B cell (primary cell): ENCODE data around the gene PCDH9. TPM values are rescaled to one million over a fixed set of nuclear protein-coding genes. Genes with fewer than 3 reads are reported as not detected.

Experiments used
- ATAC-seq: fragments of 200-7000 bp; cut with Tn5 transposase; one replicate; pipeline ENCODE4 v1.10.0; 2021; ENCODE audit warnings: low read depth, mild to moderate bottlenecking, moderate number of reproducible peaks, moderate library complexity
- CTCF ChIA-PET: fragments of 350-600 bp; sonication (Branson Sonifier 250); formaldehyde crosslinking; loops from one replicate; lab custom pipeline; 2021; ENCODE audit warnings: antibody characterized with exemption, inconsistent platforms; lab: Charles Lee
- POLR2A ChIA-PET: fragments of 350-600 bp; sonication (Branson Sonifier 250); formaldehyde crosslinking; loops from one replicate; lab custom pipeline; 2021; ENCODE audit warnings: antibody characterized with exemption; lab: Charles Lee
- DNase-seq: peaks from one replicate; pipeline ENCODE4 v3.0.0; 2013
- H2AFZ ChIP-seq: 2 replicates; pipeline ENCODE4 v1.6.1; 2012; ENCODE audit warnings: mild to moderate bottlenecking, low read depth, low read length; ENCODE audit not compliant: insufficient read depth, poor library complexity, severe bottlenecking
- H3K27ac ChIP-seq, 2 donors: 1 replicate in 1 of 2; 2 replicates in 1 of 2; pipeline ENCODE4 v1.5.1; 2012 to 2013; ENCODE audit warnings: low read length in 2 of 2, mild to moderate bottlenecking in 2 of 2, moderate library complexity in 1 of 2
- H3K27me3 ChIP-seq, 4 experiments: fragments of 200-600 bp in 1 of 4; sonication (generic) in 1 of 4; replicated peaks in 1 of 4; 1 replicate in 2 of 4; 2 replicates in 2 of 4; pipeline versions ENCODE4 v1.6.1 to v1.7.0; 2013 to 2016; ENCODE audit warnings: low read length in 3 of 4, mild to moderate bottlenecking in 2 of 4, mixed read lengths in 1 of 4, moderate library complexity in 1 of 4; ENCODE audit not compliant: insufficient read depth in 4 of 4, control insufficient read depth in 3 of 4; ENCODE audit errors: control extremely low read depth in 1 of 4
- H3K36me3 ChIP-seq, 2 experiments: replicated peaks in 1 of 2; 1 replicate in 1 of 2; 2 replicates in 1 of 2; pipeline versions ENCODE4 v1.6.1 to v1.7.1; 2013; ENCODE audit warnings: low read length in 1 of 2; ENCODE audit not compliant: insufficient read depth in 2 of 2, control insufficient read depth in 1 of 2; ENCODE audit errors: control extremely low read depth in 1 of 2, extremely low read depth in 1 of 2
- H3K4me1 ChIP-seq, 2 donors: fragments of 200-600 bp in 1 of 2; sonication (generic) in 1 of 2; 1 replicate in 1 of 2; 2 replicates in 1 of 2; pipeline versions ENCODE4 v1.5.1 to v1.6.1; 2013 to 2017; ENCODE audit warnings: low read length in 2 of 2; ENCODE audit not compliant: control insufficient read depth in 2 of 2, insufficient read depth in 2 of 2
- H3K4me2 ChIP-seq: replicated peaks from 2 replicates; pipeline ENCODE3; 2012; ENCODE audit warnings: mild to moderate bottlenecking, low read depth, low read length; ENCODE audit not compliant: poor library complexity, severe bottlenecking
- H3K4me3 ChIP-seq, 5 experiments: fragments of 200-600 bp in 1 of 5; sonication (generic) in 1 of 5; 1 replicate in 3 of 5; 2 replicates in 2 of 5; pipeline versions ENCODE4 v1.5.1 to v1.7.0; 2011 to 2016; ENCODE audit warnings: low read length in 4 of 5, mild to moderate bottlenecking in 4 of 5, low read depth in 2 of 5, control low read depth in 1 of 5, moderate library complexity in 1 of 5; ENCODE audit not compliant: insufficient read depth in 1 of 5; ENCODE audit errors: control extremely low read depth in 1 of 5, extremely low read depth in 1 of 5
- H3K79me2 ChIP-seq: fragments of 200-600 bp; sonication (generic); one replicate; pipeline ENCODE4 v1.6.0; 2016; ENCODE audit warnings: low read length; ENCODE audit not compliant: control insufficient read depth, insufficient read depth
- H3K9ac ChIP-seq: fragments of 200-600 bp; sonication (generic); 2 replicates; pipeline ENCODE4 v1.6.1; 2017; ENCODE audit warnings: mild to moderate bottlenecking, low read length, moderate library complexity
- H3K9me3 ChIP-seq, 3 donors: one replicate each; pipeline versions ENCODE4 v1.6.1 to v1.7.1; 2013; ENCODE audit warnings: low read length in 2 of 3; ENCODE audit not compliant: control insufficient read depth in 2 of 3, insufficient read depth in 1 of 3; ENCODE audit errors: control extremely low read depth in 1 of 3
- H4K20me1 ChIP-seq: 2 replicates; pipeline ENCODE4 v1.6.0; 2012; ENCODE audit warnings: mild to moderate bottlenecking, low read length; ENCODE audit not compliant: insufficient read depth, control insufficient read depth, poor library complexity, severe bottlenecking
- H3K27ac Mint-ChIP-seq: one replicate; pipeline ENCODE4 v1.8.0; 2021; ENCODE audit warnings: mixed read lengths
- H3K27me3 Mint-ChIP-seq: one replicate; pipeline ENCODE4 v1.8.0; 2021; ENCODE audit warnings: mixed read lengths
- H3K4me1 Mint-ChIP-seq: one replicate; pipeline ENCODE4 v1.8.0; 2021; ENCODE audit warnings: mixed read lengths
- H3K4me3 Mint-ChIP-seq: one replicate; pipeline ENCODE4 v1.8.0; 2021; ENCODE audit warnings: mixed read lengths
- H3K9me3 Mint-ChIP-seq: one replicate; pipeline ENCODE4 v1.8.0; 2022; ENCODE audit warnings: mixed read lengths; ENCODE audit not compliant: insufficient read depth
- CTCF ChIP-seq: fragments of 200-600 bp; IDR thresholded peaks from one replicate; pipeline ENCODE4 v1.8.0; 2022; ENCODE audit warnings: antibody characterized with exemption, mild to moderate bottlenecking
- EZH2 ChIP-seq: IDR thresholded peaks from 2 replicates; pipeline ENCODE4 v1.6.1; 2012; ENCODE audit warnings: borderline replicate concordance, low read depth, mild to moderate bottlenecking, moderate library complexity, low read length; ENCODE audit not compliant: insufficient read depth, poor library complexity, severe bottlenecking
- WGBS: methylation state at CpG from one replicate; pipeline ENCODE4 v1.1.5; 2013; ENCODE audit warnings: missing lambda C conversion rate; ENCODE audit not compliant: insufficient coverage; 5-methylcytosine and 5-hydroxymethylcytosine counted together
- intact Hi-C: fragments of 100-400 bp; cut with micrococcal nuclease; formaldehyde crosslinking; loops from one replicate; pipeline ENCODE4 v1.10.0; 2022
- polyA plus RNA-seq: library from polyadenylated mRNA; depleted of rRNA; stranded (reverse); fragments of >200 nt; gene quantifications from 2 replicates; pipeline ENCODE4 v1.2.3, GENCODE V29; 2012
- total RNA-seq, 2 donors: library from RNA; stranded (reverse); fragments of 120-200 nt in 1 of 2; gene quantifications; 1 replicate in 1 of 2; 2 replicates in 1 of 2; pipeline versions ENCODE4 v1.2.3 to v1.2.4, GENCODE V29; 2013 to 2022

Gene PCDH9
- total and polyA plus RNA-seq, 2 donors (not counting 1 experiment from before 2014, with no cell fraction given) = 13.1 to 21.8 TPM

- H3K4me3 Mint-ChIP-seq = no peak overlapping the region
- 96% methylated on average over 4 of the region's 6 CpGs for WGBS
- CTCF ChIA-PET = no interaction called here
These were observed 617.2 kb downstream of the PCDH9 start for GRCh38 chr13:66612983-66613382.

GRCh38 chr13:66586489-66586888 is 643.6 kb downstream of the PCDH9 start:
- POLR2A ChIA-PET = no interaction called here
- ATAC-seq (no peak), DNase-seq (no peak)
- CTCF ChIA-PET = no interaction called here
- Histone ChIP-seq H3K4me3 (no peak overlapping the region), H3K79me2 (no peaks in the 10 kb centered on the region), H3K4me2 (no peak overlapping the region), H4K20me1 (no peaks in the 10 kb centered on the region), H3K9ac (no peak overlapping the region), H3K36me3 (no peaks in the 10 kb centered on the region), H2AFZ (no peak overlapping the region), H3K27me3 (no peaks in the 10 kb centered on the region), H3K9me3 (no peaks in the 10 kb centered on the region), H3K4me1 (no peaks in the 10 kb centered on the region), H3K27ac (no peak overlapping the region)
- no peak overlapping the region for H3K27ac Mint-ChIP-seq
- H3K27me3 Mint-ChIP-seq = no peaks in the 10 kb centered on the region
- TF ChIP-seq EZH2 (no peak), CTCF (no peak)
- H3K4me1 Mint-ChIP-seq = no peaks in the 10 kb centered on the region
- H3K9me3 Mint-ChIP-seq = no peaks in the 10 kb centered on the region
- no peak overlapping the region for H3K4me3 Mint-ChIP-seq
- WGBS = 83% methylated on average over 1 of the region's 3 CpGs
- intact Hi-C loops = no loop called here

More at GRCh38 chr13:66612983-66613382, 617.2 kb downstream of the PCDH9 start:
- H2AFZ ChIP-seq = no peak overlapping the region
- H3K9me3 ChIP-seq = peaks cover 0 to 2% (median 0%) of the 10 kb centered on the region in 3 donors
- H3K27ac Mint-ChIP-seq = no peak overlapping the region
- no peak overlapping the region for H3K4me3 ChIP-seq
- intact Hi-C loops = no loop called here
- no peaks in the 10 kb centered on the region for H3K36me3 ChIP-seq
- H3K27me3 Mint-ChIP-seq = no peaks in the 10 kb centered on the region
- H3K4me1 ChIP-seq = no peaks in the 10 kb centered on the region
- H3K9ac ChIP-seq = no peak overlapping the region
- no peaks in the 10 kb centered on the region for H3K79me2 ChIP-seq
- no peak for DNase-seq
- no peaks in the 10 kb centered on the region for H3K27me3 ChIP-seq
- no peaks in the 10 kb centered on the region for H4K20me1 ChIP-seq
- peaks cover 2% of the 10 kb centered on the region for H3K9me3 Mint-ChIP-seq
- ATAC-seq = no peak
- H3K27ac ChIP-seq = no peak overlapping the region
- POLR2A ChIA-PET = no interaction called here
- H3K4me2 ChIP-seq = no peak overlapping the region
- TF ChIP-seq CTCF (no peak), EZH2 (no peak)
- H3K4me1 Mint-ChIP-seq = no peaks in the 10 kb centered on the region
